K562 (cell line): ENCODE results near the gene ATP2A1. TPM values are rescaled to one million over a fixed set of nuclear protein-coding genes. Genes with fewer than 3 reads are reported as not detected.

ENCODE experiments used
- ATAC-seq: fragments of 200-7000 bp; cut with Tn5 transposase; 3 replicates; pipeline ENCODE4 v1.9.1; 2020; ENCODE audit warnings: moderate library complexity
- BruUV-seq: library from RNA; stranded (reverse); fragments of 400-500 nt; replicated peaks from 2 replicates; lab custom pipeline; 2021; lab: Mats Ljungman, UMichigan
- CTCF ChIA-PET: fragments of 300-600 bp; formaldehyde crosslinking; extraction: SDS; loops from one replicate; lab custom pipeline; 2021; ENCODE audit warnings: low intra/inter-chr PET ratio; lab: Yijun Ruan, JAX
- POLR2A ChIA-PET: fragments of 300-600, 350-650 bp; sonication (Branson Sonifier 250); formaldehyde crosslinking; extraction: SDS; loops from one replicate; lab custom pipeline; 2021; ENCODE audit warnings: antibody characterized with exemption, inconsistent platforms; lab: Yijun Ruan, JAX
- DNase-seq, 4 experiments: peaks; one replicate each; pipeline versions ENCODE4 v3.0.0 to v3.0.0-alpha.2; 2011 to 2018; ENCODE audit warnings: low spot score in 3 of 4, mixed read lengths in 3 of 4; ENCODE audit errors: extremely low read depth in 1 of 4
- FAIRE-seq: peaks from 2 replicates; lab custom pipeline; 2011; peaks lifted over from hg19 to GRCh38; lab: Jason Lieb, UNC
- H2AFZ ChIP-seq: 2 replicates; pipeline ENCODE4 v1.6.0; 2011; ENCODE audit warnings: low read depth, low read length, control low read depth, inconsistent platforms
- H3K27ac ChIP-seq: fragments of 200-600 bp; 3 replicates; pipeline ENCODE4 v1.8.0; 2011; ENCODE audit warnings: low read depth, mild to moderate bottlenecking, control low read depth, inconsistent platforms, low read length, moderate library complexity, mixed read lengths; ENCODE audit errors: extremely low read depth
- H3K27me3 ChIP-seq, 2 experiments: fragments of 300-600 bp in 1 of 2; 2 replicates in 1 of 2; 3 replicates in 1 of 2; pipeline versions ENCODE4 v1.6.0 to v1.8.0; 2011; ENCODE audit warnings: inconsistent platforms in 2 of 2, low read length in 2 of 2, mild to moderate bottlenecking in 1 of 2, mixed read lengths in 1 of 2, moderate library complexity in 1 of 2; ENCODE audit not compliant: control insufficient read depth in 2 of 2, insufficient read depth in 2 of 2
- H3K36me3 ChIP-seq: fragments of 300-600 bp; 3 replicates; pipeline ENCODE4 v1.8.0; 2011; ENCODE audit warnings: mild to moderate bottlenecking, low read length, inconsistent platforms; ENCODE audit not compliant: control insufficient read depth, insufficient read depth
- H3K4me1 ChIP-seq, 2 experiments: fragments of 200-600 bp in 1 of 2; replicated peaks in 1 of 2; 2 replicates in 1 of 2; 3 replicates in 1 of 2; pipeline versions ENCODE4 v1.5.1 to v1.8.0; 2011; ENCODE audit warnings: inconsistent platforms in 2 of 2, low read length in 2 of 2, mild to moderate bottlenecking in 1 of 2, mixed read lengths in 1 of 2, moderate library complexity in 1 of 2; ENCODE audit not compliant: control insufficient read depth in 2 of 2, insufficient read depth in 2 of 2
- H3K4me2 ChIP-seq: 2 replicates; pipeline ENCODE4 v1.6.1; 2011; ENCODE audit warnings: low read length, control low read depth, inconsistent platforms, mixed read lengths; ENCODE audit not compliant: insufficient read depth
- H3K4me3 ChIP-seq: fragments of 200-600 bp; sonication (generic), shearing (Covaris generic); 2 replicates; pipeline ENCODE4 v1.5.1; 2016; ENCODE audit warnings: control low read depth, inconsistent platforms
- H3K79me2 ChIP-seq: fragments of 200-600 bp; 3 replicates; pipeline ENCODE4 v1.8.0; 2011; ENCODE audit warnings: low read length, inconsistent platforms; ENCODE audit not compliant: control insufficient read depth, insufficient read depth
- H3K9ac ChIP-seq, 2 experiments: 2 replicates each; pipeline versions ENCODE4 v1.6.0 to v1.6.1; 2011; ENCODE audit warnings: low read depth in 2 of 2, low read length in 2 of 2, control low read depth in 1 of 2, inconsistent platforms in 1 of 2, mild to moderate bottlenecking in 1 of 2, mixed read lengths in 1 of 2; ENCODE audit not compliant: insufficient read depth in 1 of 2
- H3K9me1 ChIP-seq: one replicate; pipeline ENCODE4 v1.6.0; 2011; ENCODE audit warnings: inconsistent platforms, mild to moderate bottlenecking, low read length, moderate library complexity; ENCODE audit not compliant: control insufficient read depth, insufficient read depth
- H3K9me3 ChIP-seq: replicated peaks from 2 replicates; pipeline ENCODE4 v1.5.1; 2011; ENCODE audit warnings: low read depth, low read length, inconsistent platforms; ENCODE audit not compliant: control insufficient read depth, insufficient read depth
- H4K20me1 ChIP-seq: replicated peaks from 2 replicates; pipeline ENCODE4 v1.6.1; 2011; ENCODE audit warnings: low read length, inconsistent platforms, mixed read lengths; ENCODE audit not compliant: control insufficient read depth, insufficient read depth
- CBX3 ChIP-seq, 2 experiments: IDR thresholded peaks; 1 replicate in 1 of 2; 2 replicates in 1 of 2; pipeline ENCODE4 v1.6.1; 2012; ENCODE audit warnings: inconsistent platforms in 2 of 2, low read length in 2 of 2, borderline replicate concordance in 1 of 2, control low read depth in 1 of 2
- PHB ChIP-seq: fragments of 250-450 bp; sonication (Bioruptor Pico); IDR thresholded peaks from 2 replicates; pipeline ENCODE4 v1.5.0; 2021
- RAD21 ChIP-seq, 2 experiments: fragments of 250-450 bp in 1 of 2; fragments of 450-650 bp in 1 of 2; sonication (Bioruptor Pico) in 1 of 2; formaldehyde crosslinking in 1 of 2; IDR thresholded peaks in 1 of 2; conservative IDR thresholded peaks in 1 of 2; 2 replicates each; pipeline versions ENCODE4 v1.4.0 to v1.8.0; 2020 to 2022; ENCODE audit warnings: mild to moderate bottlenecking in 2 of 2, moderate library complexity in 1 of 2
- STAG1 ChIP-seq: sonication (generic); formaldehyde crosslinking; IDR thresholded peaks from 2 replicates; pipeline ENCODE4 v1.5.0; 2020; ENCODE audit warnings: missing genetic modification reagents, borderline replicate concordance
- SUPT5H ChIP-seq: fragments of 450-650 bp; IDR thresholded peaks from 2 replicates; pipeline ENCODE4 v1.6.1; 2016
- TBL1XR1 ChIP-seq, 2 experiments: IDR thresholded peaks; 2 replicates each; pipeline ENCODE4 v1.6.1; 2012; ENCODE audit warnings: improper control_type of control experiment in 2 of 2, low read length in 2 of 2, mild to moderate bottlenecking in 1 of 2
- TRIM28 ChIP-seq: fragments of 450-650 bp; IDR thresholded peaks from 2 replicates; pipeline ENCODE4 v1.6.1; 2017
- ZNF184 ChIP-seq: sonication (generic); formaldehyde crosslinking; IDR thresholded peaks from 2 replicates; pipeline ENCODE4 v1.5.0; 2020; ENCODE audit warnings: missing genetic modification reagents
- ZNF197 ChIP-seq: fragments of 200-800 bp; sonication (Bioruptor generic); IDR thresholded peaks from 2 replicates; pipeline ENCODE4 v1.6.1; 2016; ENCODE audit warnings: low read depth, missing genetic modification characterization, missing compliant biosample characterization
- ZNF551 ChIP-seq: fragments of 250-450 bp; sonication (Bioruptor Pico); IDR thresholded peaks from 2 replicates; pipeline ENCODE4 v1.5.0; 2021; ENCODE audit warnings: mild to moderate bottlenecking, moderate library complexity
- WGBS: fragments of 100-300 bp; shearing (Covaris generic); methylation state at CpG from one replicate; pipeline ENCODE4 v1.1.6; 2016; ENCODE audit warnings: low coverage, mixed read lengths; ENCODE audit not compliant: insufficient coverage; ENCODE audit errors: missing lambda C conversion rate; 5-methylcytosine and 5-hydroxymethylcytosine counted together
- in situ Hi-C: fragments of 300-500 bp; cut with MboI; formaldehyde crosslinking; loops from 4 replicates; pipeline ENCODE4 v1.15.0; 2018; ENCODE audit warnings: inconsistent platforms, mixed read lengths
- intact Hi-C: fragments of 100-400 bp; cut with micrococcal nuclease; formaldehyde crosslinking; loops from 2 replicates; pipeline ENCODE4 v1.14.2; 2022
- polyA plus RNA-seq, 8 experiments: library from polyadenylated mRNA; depleted of rRNA in 4 of 8; stranded (reverse) in 5 of 8; unstranded in 3 of 8; fragments of >200 nt; fragmentation: Nextera tagmentation in 2 of 8; fragmentation: Illumina TruSeq in 1 of 8; extraction: Ambion mirVana in 2 of 8; extraction: Trizol in 1 of 8; gene quantifications; 2 replicates each; pipeline versions ENCODE4 v1.2.1 to v1.2.3, GENCODE V29; 2011 to 2014; ENCODE audit warnings: inconsistent platforms in 1 of 8, missing spikeins in 1 of 8
- total RNA-seq, 7 experiments: library from RNA; depleted of rRNA in 6 of 7; stranded (reverse); fragments of >200 nt in 6 of 7; fragmentation: Illumina TruSeq in 2 of 7; extraction: Trizol in 2 of 7; gene quantifications; 2 replicates each; pipeline versions ENCODE4 v1.2.1 to v1.2.3, GENCODE V29; 2011 to 2021; ENCODE audit warnings: low replicate concordance in 1 of 7

Gene ATP2A1
- total and polyA plus RNA-seq, 9 of the 15 experiments (the other 6 are each of a cell fraction or from before 2014, with no cell fraction given) = 0.25 to 2.6 (median 0.65) TPM

DNA sequence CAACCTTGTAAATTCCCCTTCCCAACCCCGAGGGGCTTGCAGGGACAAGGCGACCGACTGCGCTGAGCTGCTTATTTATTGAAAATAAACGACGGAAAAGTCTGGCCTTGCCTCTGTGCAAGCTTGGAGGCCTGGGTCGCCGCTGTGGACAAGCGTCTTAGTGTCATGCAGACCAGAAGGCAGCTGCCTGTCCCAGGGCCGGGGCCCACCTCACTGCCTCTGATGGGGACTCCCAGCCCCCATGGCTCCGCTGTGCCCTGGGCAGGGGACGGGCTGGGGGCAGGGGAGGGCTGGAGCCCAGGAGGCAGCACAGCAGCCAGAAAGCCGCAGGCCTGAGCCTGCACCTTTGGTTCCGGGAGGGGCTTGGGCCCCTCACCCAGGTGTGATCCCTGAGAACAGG lies 26.1 kb downstream of the ATP2A1 start:
- no peak for TF ChIP-seq ZNF551
- TF ChIP-seq SUPT5H = no peak
- TF ChIP-seq ZNF197 (CRISPR knock-in tag) = no peak
- TF ChIP-seq ZNF184 (CRISPR knock-in tag) = no peak
- no peak for TF ChIP-seq STAG1
- TF ChIP-seq TBL1XR1 (IDR thresholded peaks at IDR 0.05; ENCODE audit: low read length in 2 of 2) = no peak
- no peak for TF ChIP-seq TRIM28
- no peak for TF ChIP-seq CBX3 (IDR thresholded peaks at IDR 0.05; ENCODE audit: borderline replicate concordance in 1 of 2, low read length in 2 of 2)
- TF ChIP-seq PHB (CRISPR knock-in tag) = no peak
- no peak for TF ChIP-seq RAD21 (CRISPR knock-in tag; conservative IDR thresholded peaks at IDR 0.05 in 1 of 2, IDR thresholded peaks at IDR 0.05 in 1 of 2)
- FAIRE-seq (no peak), ATAC-seq (no peak), DNase-seq (no peak)
- no peaks in the 10 kb centered on the region for H3K9me3 ChIP-seq
- in situ Hi-C loops (no loop called here), intact Hi-C loops (no loop called here)
- 60% methylated on average over 10 of the region's 14 CpGs for WGBS
- H3K9ac ChIP-seq = no peak overlapping the region
- H3K36me3 ChIP-seq = no peaks in the 10 kb centered on the region
- no peaks in the 10 kb centered on the region for H3K27me3 ChIP-seq
- no peaks in the 10 kb centered on the region for H3K79me2 ChIP-seq
- H2AFZ ChIP-seq = no peak overlapping the region
- no peaks in the 10 kb centered on the region for H4K20me1 ChIP-seq
- H3K4me2 ChIP-seq = no peak overlapping the region
- H3K9me1 ChIP-seq = peaks cover 4% of the 10 kb centered on the region
- no peak overlapping the region for H3K27ac ChIP-seq
- BruUV-seq = no TSS peak
- ChIA-PET CTCF (no interaction called here), POLR2A (no interaction called here)
- no peak overlapping the region for H3K4me3 ChIP-seq
- H3K4me1 ChIP-seq = peaks cover 0 to 28% of the 10 kb centered on the region in 2 experiments; a peak in 2 of 5 replicates
